Measurements from ENCODE around the gene PKD2L2.
"Not testable (repeated sequence)": the region's sequence is repeated elsewhere in the genome, so short reads cannot be mapped to it uniquely, and the experiment has no call there.

Gene PKD2L2

DNA sequence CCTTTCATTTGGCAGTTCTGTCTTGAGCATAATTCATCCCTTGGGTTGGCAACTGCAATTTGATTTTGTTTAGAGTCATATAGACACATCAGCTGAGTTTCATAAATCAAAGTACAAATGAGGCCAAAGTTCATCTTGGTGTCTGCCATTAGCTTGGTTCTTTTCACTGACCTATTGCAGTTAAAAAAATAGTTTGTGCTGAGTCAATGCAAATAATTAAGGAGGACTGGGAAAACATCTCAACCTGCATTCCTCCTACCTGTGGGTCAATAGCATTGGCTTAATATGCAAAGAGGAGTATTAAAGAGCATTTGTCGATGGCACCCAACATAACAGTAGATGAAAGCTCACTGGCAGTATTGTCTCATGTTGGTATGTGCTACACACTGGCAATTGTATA, 1.6 kb downstream of the PKD2L2 start:
- no peak for DNase-seq

- DNase-seq: no peak
These were observed 2.6 kb downstream of the PKD2L2 start for GRCh38 chr5:137891849-137892248.

DNA sequence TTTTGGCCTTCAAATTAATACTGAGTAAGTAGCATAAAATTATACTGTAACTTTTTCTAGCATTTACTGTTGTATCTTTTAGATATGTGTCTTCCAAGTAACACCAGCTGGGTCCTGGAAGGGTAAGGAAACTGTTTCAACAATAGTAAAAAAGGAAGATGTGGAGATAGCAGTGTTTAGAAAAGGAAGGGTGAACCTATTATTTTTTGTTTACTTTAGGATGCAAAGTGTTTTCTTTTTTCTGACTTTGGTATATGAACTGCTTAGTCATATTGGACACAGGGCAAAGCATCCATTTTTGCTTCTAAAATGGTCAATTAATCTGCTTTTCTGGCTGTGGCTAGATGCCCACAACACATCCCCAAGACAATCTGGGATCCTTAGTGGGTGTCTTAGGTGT, 5.3 kb downstream of the PKD2L2 start:
- no peak for DNase-seq

DNA sequence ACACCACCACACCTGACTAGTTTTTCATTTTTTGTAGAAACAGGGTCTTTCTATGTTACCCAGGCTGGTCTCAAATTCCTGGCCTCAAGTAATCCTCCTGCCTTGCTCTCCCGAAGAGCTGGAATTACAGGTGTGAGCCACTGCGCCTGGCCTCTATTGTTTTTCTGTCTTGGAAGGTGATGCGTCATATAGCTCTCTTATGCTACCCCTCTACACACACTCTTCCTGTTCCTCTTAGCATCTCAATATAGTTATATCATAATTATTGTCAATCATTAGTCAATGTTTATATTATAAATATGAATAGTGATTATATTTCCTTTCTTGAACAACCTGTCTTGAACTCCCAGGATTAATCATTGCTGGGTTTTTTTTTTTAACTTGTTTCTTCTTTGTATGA, 7.3 kb downstream of the PKD2L2 start:
- DNase-seq: no peak

DNA sequence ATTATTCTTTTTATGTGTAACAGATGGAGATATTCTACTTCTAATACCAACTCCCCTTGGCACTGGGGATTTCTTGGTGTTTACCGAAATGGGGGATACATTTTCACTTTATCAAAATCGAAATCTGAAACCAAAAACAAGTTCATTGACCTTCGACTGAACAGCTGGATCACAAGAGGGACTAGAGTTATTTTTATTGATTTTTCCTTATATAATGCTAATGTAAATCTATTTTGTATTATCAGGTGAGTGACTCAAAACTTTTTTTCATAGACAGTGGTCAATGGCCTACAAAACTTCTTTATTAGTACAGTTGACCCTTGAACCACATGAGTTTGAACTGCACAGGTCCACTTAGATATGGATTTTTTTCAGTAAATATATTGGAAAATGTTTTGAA, 10.2 kb downstream of the PKD2L2 start:
- DNase-seq: no peak

DNA sequence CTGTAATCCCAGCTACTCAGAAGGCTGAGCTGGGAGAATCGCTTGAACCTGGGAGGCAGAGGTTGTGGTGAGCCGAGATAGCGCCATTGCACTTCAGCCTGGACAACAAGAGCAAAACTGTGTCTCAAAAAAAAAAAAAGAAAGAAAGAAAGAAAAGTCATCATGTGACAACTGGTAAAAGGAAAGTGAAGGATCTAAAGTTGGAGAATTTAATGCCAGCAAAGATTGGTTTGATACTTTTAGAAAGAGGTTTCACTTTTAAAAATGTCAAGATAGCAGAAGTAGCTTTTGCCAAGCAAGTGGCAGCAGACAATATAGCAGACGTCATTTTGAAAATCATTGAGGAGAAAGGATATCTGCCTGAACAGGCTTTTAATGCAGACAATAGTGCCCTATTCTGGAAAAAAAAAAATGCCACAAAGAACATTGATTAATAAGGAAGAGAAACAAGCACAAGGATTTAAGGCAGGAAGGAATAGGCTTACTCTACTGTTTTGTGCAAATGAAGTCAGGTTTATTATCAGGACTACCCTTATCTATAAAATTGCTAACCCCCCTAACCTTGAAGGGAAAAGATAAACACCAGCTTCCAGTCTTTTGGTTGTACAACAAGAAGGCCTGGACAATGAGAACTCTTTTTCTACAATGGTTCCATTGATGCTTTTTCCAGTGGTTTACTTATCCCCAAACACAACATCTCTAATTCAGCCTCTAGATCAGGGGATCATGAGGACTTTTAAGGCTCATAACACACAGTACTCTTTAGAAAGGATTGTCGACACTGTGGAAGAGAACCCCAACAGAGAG, 12.0 kb downstream of the PKD2L2 start:
- no peak for DNase-seq

DNA sequence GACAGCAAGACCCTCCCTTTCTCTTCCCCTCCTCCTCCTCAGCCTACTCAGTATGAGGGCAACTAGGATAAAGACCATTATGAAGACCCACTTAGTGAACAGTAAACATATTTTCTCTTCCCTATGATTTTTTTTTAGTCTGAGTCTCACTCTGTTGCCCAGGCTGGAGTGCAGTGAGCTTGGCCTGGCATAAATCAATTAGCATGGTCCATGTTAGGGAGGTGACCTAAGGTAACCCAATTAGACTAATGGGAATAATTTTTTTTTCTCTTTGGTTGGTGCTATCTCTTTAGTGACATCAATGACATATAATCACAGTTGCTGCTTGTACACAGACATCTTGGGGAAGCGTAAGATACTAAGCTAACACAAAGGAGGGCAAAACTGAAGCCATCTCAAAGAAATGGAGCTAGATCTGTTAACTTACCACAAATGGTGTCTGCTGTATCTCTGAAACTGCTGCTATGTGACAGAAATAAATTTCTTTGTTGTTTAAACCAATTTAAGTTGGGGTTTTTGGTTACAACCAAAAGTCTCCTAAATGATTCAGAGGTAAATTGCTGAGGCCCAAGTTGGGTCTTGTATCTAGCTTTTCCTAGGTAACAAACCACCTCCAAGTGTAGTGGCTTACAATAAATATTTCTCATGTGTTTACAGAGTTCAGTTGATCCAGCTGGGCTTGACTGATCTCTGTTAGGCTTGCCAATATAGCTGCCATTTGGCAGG, 13.3 kb downstream of the PKD2L2 start:
- DNase-seq: no peak

- no peak for DNase-seq
These were observed 25.5 kb downstream of the PKD2L2 start for GRCh38 chr5:137914758-137915157.

DNA sequence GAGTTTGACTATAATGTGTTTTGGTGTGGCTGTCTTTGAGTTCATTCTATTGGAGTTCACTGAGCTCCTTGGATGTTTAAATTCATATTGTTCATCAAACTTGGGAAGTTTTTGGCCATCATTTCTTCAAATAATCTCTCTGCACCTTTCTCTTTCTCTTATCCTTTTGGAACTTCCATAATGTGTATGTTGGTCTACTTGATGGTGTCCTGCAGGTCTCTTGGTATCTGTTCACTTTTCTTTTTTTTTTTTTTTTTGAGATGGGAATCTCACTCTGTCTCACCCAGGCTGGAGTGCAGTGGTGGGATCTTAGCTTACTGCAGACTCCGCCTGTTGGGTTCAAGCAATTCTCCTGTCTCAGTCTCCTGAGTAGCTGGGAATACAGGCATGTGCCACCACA, 27.7 kb downstream of the PKD2L2 start:
- no peak for DNase-seq

- no peak for DNase-seq
These were observed 32.7 kb downstream of the PKD2L2 start for GRCh38 chr5:137921931-137922330.

GRCh38 chr5:137923856-137924255, 34.6 kb downstream of the PKD2L2 start:
- DNase-seq: no peak

DNA sequence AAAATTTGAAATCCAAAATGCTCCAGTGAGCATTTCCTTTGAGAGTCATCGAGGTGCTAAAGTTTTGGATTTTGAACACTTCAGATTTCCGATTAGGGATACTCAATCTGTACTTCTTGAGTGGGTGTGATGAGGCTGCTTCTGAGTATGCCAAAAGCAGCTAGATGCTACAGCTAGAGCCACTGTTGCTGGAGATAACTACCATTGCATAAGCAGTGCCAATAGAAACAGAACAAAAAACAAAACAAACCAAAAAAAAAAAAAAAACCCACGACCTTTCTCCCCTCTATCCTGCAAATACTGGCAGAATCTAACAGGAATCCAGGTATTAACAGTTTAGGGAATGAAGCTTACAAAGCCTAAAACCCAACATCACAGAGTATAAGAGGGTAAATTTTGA, 43.5 kb downstream of the PKD2L2 start:
- DNase-seq: no peak

DNA sequence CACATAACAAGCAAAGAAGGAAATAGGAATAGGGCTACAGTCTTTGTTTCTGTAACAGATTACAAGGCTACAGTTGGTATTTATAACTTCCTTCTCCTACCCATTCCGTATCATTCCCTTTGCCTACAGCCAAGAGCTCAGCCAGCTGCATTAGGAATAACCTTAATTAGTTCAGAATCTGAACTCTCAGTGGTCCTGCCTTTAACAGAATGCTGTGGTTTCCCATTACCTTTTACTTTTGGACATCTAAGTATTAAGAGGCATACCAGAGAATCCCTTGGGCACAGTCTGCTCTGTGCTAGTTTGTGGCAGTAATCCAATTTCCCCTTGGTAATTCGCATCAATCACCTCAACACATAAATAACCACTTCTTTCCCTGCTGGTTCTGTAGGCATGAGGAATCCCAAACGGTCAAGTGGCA, 44.2 kb downstream of the PKD2L2 start:
- no peak for DNase-seq

DNA sequence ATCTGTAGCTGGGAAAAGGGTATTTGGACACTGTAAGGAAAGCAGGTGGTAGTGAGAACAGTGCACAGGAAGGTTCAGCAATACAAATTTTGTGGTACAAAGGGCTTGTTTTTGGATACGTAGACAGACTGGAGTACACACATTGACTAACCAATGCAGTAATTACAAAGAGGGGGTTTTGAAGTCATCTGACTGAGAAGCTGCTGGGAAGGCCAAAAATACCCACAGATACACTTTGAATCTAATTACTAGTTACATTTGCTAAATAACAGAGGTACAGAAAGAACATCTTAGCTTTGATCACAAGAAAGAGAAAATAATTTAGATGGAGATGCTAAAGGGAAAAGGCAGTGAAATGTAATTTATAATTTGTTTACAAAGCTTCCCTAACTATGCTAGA, 45.9 kb downstream of the PKD2L2 start:
- no peak for DNase-seq

DNA sequence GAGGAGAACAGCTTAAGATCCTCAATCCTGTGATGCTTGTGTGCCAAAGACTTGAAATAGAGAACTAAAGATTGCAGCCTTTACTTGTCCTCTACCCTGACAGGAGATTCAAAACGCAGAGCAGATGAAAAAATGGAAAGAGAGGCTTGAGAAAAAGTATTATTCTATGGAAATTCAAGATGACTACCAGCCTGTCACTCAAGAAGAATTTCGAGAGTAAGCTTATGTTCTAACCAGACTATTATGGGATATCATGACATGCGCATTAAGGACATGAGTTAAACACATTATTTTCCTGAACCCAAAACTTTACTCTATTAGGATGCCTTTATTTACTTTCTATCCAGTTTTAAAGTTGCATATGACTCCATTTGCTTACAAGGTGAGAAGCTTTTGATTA, 46.4 kb downstream of the PKD2L2 start:
- no peak for DNase-seq

- DNase-seq: no peak
These were observed 48.9 kb downstream of the PKD2L2 start for GRCh38 chr5:137937994-137938750.

DNA sequence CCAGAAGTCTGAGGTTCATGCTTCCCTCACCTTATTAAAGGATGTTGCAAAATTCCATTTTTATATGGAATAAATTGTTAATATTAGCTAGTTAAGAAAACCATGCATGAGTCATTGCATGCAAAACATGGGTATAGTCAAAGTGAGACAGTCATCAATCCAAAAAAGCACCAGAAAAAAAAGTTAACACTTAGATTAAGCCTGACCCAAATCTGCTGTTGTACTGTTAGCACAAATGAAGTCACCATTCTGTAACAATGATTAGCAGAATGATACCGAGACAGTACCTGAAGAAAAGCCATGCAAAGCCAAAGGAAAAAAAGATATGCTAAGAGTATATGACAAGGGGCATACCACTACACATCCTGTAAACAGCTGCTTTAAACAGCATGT, 49.5 kb downstream of the PKD2L2 start:
- DNase-seq: no peak

GRCh38 chr5:137939331-137939730, 50.1 kb downstream of the PKD2L2 start:
- DNase-seq: no peak

DNA sequence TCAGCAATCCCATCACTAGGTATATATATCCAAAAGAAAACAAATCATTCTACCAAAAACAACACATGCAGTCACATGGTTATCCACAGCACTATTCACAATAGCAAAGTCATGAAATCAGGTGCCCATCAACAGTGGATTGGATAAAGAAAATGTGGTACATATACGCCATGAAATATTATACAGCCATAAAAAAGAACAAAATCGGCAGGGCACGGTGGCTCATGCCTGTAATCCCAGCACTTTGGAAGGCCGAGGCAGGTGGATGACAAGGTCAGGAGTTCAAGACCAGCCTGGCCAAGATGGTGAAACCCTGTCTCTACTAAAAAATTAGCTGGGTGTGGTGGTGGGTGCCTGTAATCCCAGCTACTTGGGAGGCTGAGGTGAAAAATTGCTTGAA, 55.0 kb downstream of the PKD2L2 start:
- DNase-seq: not testable (repeated sequence)

- no peak for DNase-seq
These were observed 56.6 kb downstream of the PKD2L2 start for GRCh38 chr5:137945825-137946224.

- no peak for DNase-seq
These were observed 65.0 kb downstream of the PKD2L2 start for GRCh38 chr5:137954131-137954879.

DNA sequence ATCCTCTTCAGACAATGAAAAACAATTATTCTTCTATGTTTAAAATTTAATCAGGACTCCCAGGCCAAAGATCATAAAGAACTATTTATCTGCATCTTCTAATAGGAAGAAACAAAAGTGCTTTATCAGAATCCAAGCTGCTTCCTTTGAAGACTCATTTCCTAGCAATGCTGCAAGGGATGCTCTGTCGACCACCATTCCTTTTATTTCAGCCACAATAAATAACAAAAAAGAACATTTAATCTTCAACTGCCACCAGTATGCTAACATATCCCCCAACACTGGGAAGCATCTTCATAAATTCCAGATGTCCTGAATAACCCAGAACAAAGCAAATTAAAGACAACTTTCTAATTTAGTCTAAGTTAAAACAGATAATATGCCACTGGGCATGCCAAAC, 68.7 kb downstream of the PKD2L2 start:
- no peak for DNase-seq

DNA sequence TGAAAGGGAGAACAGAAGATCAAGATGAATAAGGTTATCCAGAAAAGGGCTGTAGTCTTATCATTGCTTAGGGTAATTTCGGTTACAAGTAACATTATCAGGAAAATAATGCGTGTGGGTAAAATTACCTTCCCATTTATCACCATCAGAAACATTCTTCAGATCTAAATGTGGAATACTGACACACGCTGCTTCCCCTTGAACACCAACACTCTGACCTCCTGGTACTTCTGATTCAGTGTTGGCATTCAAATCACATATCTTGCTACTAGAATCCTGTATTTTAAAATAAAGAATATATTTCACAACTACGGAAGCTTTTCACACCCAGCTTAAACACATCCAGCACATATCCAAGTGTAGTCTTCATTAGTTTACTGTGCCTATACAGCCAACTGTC, 70.2 kb downstream of the PKD2L2 start:
- DNase-seq: no peak
